NK-92 treated with Interleukin-12 subunit alpha and Interleukin-12 subunit beta, amount 100 ng/mL, for 24 hours (cell line): ENCODE data around the gene KRTAP10-2.

Experiments used
- DNase-seq: peaks from one replicate; lab custom pipeline; 2025; lab: John Stamatoyannopoulos, UW

The KRTAP10-2 gene

DNA sequence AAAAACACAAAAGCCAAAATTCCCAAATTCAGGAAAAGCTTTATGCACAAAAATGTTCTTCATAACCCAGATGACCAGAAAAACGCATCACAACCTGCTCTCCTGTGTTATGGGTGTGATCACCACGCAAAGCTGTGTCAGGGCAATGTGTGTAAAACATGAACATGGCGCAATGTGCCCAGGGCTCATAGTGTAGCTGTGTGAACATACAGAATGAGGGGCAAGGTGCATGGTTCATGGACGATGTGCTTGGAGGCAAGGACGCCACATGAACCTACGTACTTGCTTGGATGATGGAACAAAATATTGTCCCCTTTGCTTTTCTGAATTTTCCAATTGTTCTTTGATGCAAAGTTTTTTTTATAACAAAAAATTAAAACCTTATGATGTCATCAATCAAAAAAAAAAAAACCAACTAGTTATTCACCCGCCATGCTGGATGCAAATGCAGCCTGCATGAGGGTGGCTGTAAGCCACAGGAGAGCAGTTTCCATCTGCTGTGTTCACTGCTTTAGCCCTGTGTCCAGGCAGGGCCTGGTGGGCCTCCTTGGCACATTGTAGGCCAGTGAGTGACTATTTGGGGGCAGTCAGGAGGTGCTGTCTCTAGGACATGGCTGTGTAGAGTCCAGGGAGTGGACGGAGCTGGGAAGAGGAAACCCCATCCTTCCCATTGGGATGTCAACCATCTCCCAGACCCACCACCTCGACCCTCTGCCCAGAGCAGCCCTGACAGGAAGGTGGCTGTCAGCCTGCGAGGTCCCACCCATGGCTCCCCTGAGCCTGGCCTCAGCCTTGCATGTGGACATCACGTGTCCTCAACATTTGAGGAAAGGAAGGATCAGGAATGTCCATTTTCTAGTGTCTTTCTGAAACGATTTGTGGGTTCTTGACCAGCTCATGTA, 25.0 kb downstream of the KRTAP10-2 start:
- DNase-seq: no peak

- DNase-seq: no peak
Measured at GRCh38 chr21:44525391-44526095, 25.8 kb downstream of the KRTAP10-2 start.

DNA sequence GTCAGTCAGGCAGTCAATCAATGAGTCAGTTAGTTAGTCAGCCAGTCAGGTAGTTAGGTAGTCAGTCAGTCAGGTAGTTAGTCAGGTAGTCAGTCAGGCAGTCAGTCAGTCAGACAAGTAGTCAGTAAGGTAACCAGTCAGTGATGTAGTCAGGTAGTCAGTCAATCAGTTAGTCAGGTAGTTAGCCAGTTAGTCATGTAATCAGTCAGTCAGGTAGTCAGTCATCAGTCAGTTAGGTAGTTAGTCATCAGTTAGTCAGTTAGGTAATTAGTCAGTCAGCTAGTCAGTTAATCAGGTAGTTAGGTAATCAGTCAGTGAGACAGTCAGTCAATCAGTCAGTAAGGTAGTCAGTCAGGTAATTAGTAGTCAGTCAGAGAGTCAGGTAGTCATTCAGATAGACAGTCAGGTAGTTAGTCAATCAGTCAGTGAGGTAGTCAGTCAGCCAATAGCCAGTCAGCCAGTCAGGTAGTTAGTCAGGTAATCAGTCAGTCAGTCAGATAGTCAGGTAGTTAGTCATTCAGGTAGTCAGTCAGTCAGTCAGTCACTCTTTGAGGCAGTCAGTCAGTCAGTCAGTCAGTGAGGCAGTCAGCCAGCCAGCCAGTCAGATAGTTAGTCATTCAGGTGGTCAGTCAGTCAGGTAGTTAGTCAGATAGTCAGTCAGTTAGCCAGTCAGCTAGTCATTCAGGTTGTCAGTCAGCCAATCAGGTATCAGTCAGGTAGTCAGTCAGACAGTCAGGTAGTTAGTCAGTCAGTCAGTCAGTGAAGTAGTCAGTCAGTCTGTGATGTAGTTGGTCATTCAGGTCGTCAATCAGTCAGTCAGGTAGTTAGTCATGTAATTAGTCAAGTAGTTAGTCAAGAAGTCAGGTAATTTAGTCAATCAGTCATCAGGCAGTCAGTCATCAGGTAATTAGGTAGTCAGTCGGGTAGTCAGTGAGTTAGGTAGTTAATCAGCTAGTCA, 26.6 kb downstream of the KRTAP10-2 start:
- DNase-seq: no peak

DNA sequence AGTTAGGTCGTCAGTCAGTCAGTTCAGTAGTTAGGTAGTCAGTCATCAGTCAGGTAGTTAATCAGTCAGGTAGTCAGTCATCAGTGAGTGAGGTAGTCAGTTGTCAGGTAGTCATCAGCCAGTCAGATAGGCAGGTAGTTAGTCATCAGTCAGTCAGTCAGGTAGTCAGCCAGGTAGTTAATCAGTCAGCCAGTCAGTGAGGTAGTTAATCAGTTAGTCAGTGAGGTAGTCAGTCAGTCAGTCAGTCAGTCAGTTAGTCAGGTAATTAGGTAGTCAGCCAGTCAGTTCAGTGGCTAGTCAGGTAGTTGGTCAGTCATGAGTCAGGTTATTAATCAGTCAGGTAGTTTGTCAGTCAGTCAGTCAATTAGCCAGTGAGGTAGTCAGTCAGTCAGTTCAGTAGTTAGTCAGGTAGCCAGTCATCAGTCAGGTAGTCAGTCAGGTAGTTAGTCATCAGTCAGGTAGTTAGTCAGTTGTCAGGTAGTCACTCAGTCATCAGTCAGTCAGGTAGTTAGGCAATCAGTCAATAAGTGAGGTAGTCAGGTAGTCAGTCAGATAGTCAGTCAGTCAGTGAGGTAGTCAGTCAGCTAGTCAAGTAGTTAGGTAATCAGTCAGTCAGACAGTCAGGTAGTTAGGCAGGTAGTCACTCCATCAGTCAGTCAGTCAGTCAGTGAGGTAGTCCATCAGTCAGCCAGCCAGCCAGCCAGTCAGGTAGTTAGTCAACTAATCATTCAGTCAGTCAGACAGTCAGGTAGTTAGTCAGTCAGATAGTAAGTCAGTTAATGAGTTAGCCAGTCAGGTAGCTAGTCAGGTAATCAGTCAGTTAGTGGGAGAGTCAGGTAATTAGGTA, 27.5 kb downstream of the KRTAP10-2 start:
- DNase-seq: no peak

DNA sequence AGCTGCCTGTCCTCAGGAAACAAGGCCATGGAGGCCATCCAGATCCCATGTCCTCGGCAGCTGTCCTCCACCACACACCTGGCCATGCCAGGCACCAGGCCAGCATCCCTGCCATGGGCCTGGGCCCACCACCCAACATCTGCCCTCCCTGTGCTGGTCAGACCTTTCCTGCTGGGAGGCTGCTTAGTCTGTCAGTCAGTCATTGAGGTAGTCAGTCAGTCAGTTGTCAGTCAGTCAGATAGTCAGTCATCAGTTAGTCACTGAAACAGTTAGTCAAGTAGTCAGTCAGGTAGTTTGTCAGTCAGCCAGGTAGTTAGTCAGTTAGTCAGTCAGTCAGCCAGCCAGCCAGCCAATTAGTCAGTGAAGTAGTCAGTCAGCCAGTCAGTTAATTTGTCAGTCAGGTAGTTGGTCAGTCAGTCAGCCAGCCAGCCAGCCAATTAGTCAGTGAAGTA, 28.5 kb downstream of the KRTAP10-2 start:
- DNase-seq: no peak

- DNase-seq: no peak
Measured at GRCh38 chr21:44521928-44522752, 29.2 kb downstream of the KRTAP10-2 start.

- DNase-seq: no peak
Measured at GRCh38 chr21:44521301-44521927, 29.9 kb downstream of the KRTAP10-2 start.

DNA sequence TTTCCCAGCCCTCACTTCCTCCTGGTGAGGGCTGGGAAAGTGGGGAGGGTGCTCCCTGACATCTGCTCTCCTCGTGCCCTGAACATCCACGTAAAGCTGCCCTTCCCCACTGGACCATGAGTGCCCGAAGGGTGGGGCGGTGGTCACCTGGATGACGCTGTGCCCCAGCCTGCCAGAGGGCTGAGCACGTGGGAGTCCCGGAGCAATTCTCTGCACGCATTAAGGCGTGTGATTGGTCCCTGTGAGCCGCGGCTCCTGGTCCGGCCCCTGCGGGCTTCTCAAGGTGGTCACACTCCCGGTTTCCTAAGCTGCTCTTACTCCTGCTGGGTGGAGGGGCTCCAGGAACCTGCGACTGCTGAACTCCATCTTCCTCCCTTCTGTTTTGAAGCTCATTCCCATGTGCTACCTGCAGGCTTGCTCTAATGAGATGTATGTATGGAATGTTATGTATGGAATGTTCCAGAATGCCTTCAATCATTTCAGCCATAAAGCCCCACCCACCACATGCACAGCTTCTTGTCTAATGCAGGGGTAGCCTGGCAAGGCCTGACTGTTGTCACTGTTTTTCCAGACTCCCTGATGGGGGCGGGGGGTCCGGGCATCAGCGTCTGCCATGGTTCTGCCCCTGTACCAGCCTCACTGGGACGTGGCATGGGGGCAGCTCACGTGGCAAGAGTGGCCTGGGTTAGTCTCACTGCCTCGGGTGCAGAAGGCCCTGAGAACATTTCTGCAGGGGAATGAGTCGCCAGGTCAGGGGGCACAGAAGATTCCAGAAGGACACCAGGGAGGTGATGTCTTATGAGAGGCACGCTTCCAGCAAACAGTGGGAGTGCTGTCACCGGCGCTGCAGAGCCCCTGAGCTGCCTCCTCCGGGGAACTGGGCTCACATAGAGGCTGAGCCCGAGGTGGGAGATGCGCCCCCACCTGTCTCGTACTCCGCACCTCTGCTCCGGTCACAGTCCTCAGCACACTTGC, 30.7 kb downstream of the KRTAP10-2 start:
- DNase-seq: no peak

GRCh38 chr21:44519346-44520325, 31.7 kb downstream of the KRTAP10-2 start:
- DNase-seq: no peak

DNA sequence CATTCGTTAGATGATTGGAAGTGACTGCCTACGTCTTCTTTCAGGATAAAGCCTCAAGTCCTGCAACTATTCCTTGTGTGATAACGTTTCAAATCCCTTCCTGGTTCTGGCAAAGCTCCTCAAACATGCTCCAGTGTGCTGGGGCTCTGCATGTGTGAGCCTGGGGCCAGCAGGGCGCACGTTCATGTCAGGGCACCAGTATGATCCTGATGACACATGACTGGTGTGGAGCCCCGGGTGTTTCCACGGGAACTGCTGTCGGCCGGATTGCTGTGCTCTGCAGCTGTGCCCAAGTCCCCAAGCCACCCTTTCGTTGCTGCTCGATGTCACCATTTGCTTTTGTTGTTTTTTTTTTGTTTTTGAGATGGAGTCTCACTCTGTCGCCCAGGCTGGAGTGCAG, 32.6 kb downstream of the KRTAP10-2 start:
- DNase-seq: no peak

- DNase-seq: no peak
Measured at GRCh38 chr21:44517175-44517899, 34.0 kb downstream of the KRTAP10-2 start.

- no peak for DNase-seq
Measured at GRCh38 chr21:44516828-44517174, 34.5 kb downstream of the KRTAP10-2 start.

- DNase-seq: no peak
Measured at GRCh38 chr21:44516342-44516741, 35.0 kb downstream of the KRTAP10-2 start.

GRCh38 chr21:44515359-44516165, 35.7 kb downstream of the KRTAP10-2 start:
- no peak for DNase-seq

DNA sequence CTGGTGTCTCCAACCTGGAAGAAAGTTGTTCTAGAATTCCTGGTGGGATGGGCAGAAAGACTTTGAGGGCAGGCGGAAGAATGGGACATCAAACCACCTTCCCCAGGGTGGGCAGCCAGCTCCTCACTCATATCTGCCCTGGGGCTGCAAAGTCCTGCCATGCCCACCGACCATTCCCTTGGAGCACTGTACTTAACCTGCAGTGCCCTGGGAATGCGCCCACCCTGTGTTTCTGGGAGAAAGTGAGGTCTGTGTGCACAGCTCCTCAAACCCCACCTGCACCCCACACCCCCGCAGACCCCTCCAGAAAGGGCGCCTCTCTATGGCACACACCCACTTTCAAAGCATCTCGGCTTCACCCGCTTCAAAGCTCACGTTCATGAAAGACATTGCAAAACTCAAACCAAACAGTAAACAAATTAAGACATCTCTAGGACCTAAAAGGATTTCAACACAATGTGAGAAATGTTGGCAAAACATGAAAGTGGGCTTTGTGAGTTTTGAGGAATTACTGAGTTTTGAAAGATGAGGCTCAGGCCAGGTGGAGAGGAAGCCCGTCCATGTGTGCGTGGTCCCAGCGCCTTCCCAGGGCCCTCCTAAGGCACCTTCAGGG, 36.5 kb downstream of the KRTAP10-2 start:
- DNase-seq: no peak

- DNase-seq: no peak
Measured at GRCh38 chr21:44514218-44514520, 37.1 kb downstream of the KRTAP10-2 start.
